GM18508 (cell line): ENCODE measurements around the gene P3H3.

Experiments
- ATAC-seq: cut with Tn5 transposase; IDR thresholded peaks from one replicate; pipeline ENCODE4 v1.9.1; 2021; ENCODE audit warnings: moderate number of reproducible peaks; ENCODE audit not compliant: insufficient read depth, unreplicated experiment

P3H3 gene

GRCh38 chr12:6827982-6828780 is at the start of gene P3H3:
Gene P3H3 (plus strand): TSS chr12:6828407. CDS start chr12:6828441, 34 bp downstream.
- ATAC-seq = no peak

GRCh38 chr12:6778574-6779550 is 49.3 kb upstream of the P3H3 start:
- ATAC-seq = no peak

GRCh38 chr12:6779708-6780432 is 48.3 kb upstream of the P3H3 start:
- no peak for ATAC-seq

GRCh38 chr12:6780573-6780972 is 47.6 kb upstream of the P3H3 start:
- no peak for ATAC-seq

- no peak for ATAC-seq
Measured at GRCh38 chr12:6782119-6782518, 46.1 kb upstream of the P3H3 start.

GRCh38 chr12:6782850-6783566 is 45.2 kb upstream of the P3H3 start:
- ATAC-seq = no peak

- ATAC-seq = no peak
Measured at GRCh38 chr12:6783828-6784227, 44.4 kb upstream of the P3H3 start.

- no peak for ATAC-seq
Measured at GRCh38 chr12:6784296-6784695, 43.9 kb upstream of the P3H3 start.

GRCh38 chr12:6784761-6785160 is 43.4 kb upstream of the P3H3 start:
- no peak for ATAC-seq

GRCh38 chr12:6786416-6787094 is 41.7 kb upstream of the P3H3 start:
- no peak for ATAC-seq

GRCh38 chr12:6787309-6787708 is 40.9 kb upstream of the P3H3 start:
- ATAC-seq = no peak

- no peak for ATAC-seq
Measured at GRCh38 chr12:6788972-6789924, 39.0 kb upstream of the P3H3 start, which contains the start of gene CD4. Gene CD4 (plus strand): TSS chr12:6789528. CDS start chr12:6800139, 10,611 bp downstream.

GRCh38 chr12:6790496-6791150 is 37.6 kb upstream of the P3H3 start:
- ATAC-seq = no peak

GRCh38 chr12:6791931-6792520 is 36.2 kb upstream of the P3H3 start:
- no peak for ATAC-seq

- no peak for ATAC-seq
Measured at GRCh38 chr12:6792522-6793201, 35.5 kb upstream of the P3H3 start.

GRCh38 chr12:6795088-6795487 is 33.1 kb upstream of the P3H3 start:
- no peak for ATAC-seq

- no peak for ATAC-seq
Measured at GRCh38 chr12:6796576-6796975, 31.6 kb upstream of the P3H3 start.
